ENCODE data around the gene PAFAH1B2. TPM values are rescaled to one million over a fixed set of nuclear protein-coding genes. Genes with fewer than 3 reads are reported as not detected.
"Not testable (repeated sequence)": the region's sequence is repeated elsewhere in the genome, so short reads cannot be mapped to it uniquely, and the experiment has no call there.

PAFAH1B2 gene
- total and polyA plus RNA-seq, 2 experiments from 2014 or later = 25.8 to 58.7 TPM

GRCh38 chr11:117122556-117122955 is 21.5 kb upstream of the PAFAH1B2 start:
- no peak for DNase-seq (ENCODE audit: low read depth in 1 of 2, low spot score in 1 of 2)
- Histone ChIP-seq H3K4me3 (no peak overlapping the region), H3K4me1 (ENCODE audit: low read depth) (no peaks in the 10 kb centered on the region), H3K27ac (no peak overlapping the region), H3K27me3 (peaks cover 3% of the 10 kb centered on the region), H3K9me3 (ENCODE audit: low read depth) (no peaks in the 10 kb centered on the region), H3K36me3 (no peaks in the 10 kb centered on the region)
- no peak for TF ChIP-seq CTCF (IDR thresholded peaks at IDR 0.05; ENCODE audit: low read depth, low read length)

- Histone ChIP-seq H3K27ac (no peak overlapping the region), H3K9me3 (ENCODE audit: low read depth) (no peaks in the 10 kb centered on the region), H3K4me3 (no peak overlapping the region), H3K4me1 (ENCODE audit: low read depth) (no peaks in the 10 kb centered on the region), H3K27me3 (peaks cover 3% of the 10 kb centered on the region), H3K36me3 (no peaks in the 10 kb centered on the region)
- no peak for DNase-seq (ENCODE audit: low read depth in 1 of 2, low spot score in 1 of 2)
- no peak for TF ChIP-seq CTCF (IDR thresholded peaks at IDR 0.05; ENCODE audit: low read depth, low read length)
Measured at GRCh38 chr11:117126223-117126965, 17.7 kb upstream of the PAFAH1B2 start.

GRCh38 chr11:117127171-117127901 is 16.8 kb upstream of the PAFAH1B2 start:
- no peak for DNase-seq (ENCODE audit: low read depth in 1 of 2, low spot score in 1 of 2)
- H3K9me3 ChIP-seq (ENCODE audit: low read depth) = no peaks in the 10 kb centered on the region
- H3K4me1 ChIP-seq (ENCODE audit: low read depth) = no peaks in the 10 kb centered on the region
- no peak overlapping the region for H3K27ac ChIP-seq
- no peak overlapping the region for H3K4me3 ChIP-seq
- peaks cover 3% of the 10 kb centered on the region for H3K27me3 ChIP-seq
- H3K36me3 ChIP-seq = no peaks in the 10 kb centered on the region
- no peak for TF ChIP-seq CTCF (IDR thresholded peaks at IDR 0.05; ENCODE audit: low read depth, low read length)

- H3K27ac ChIP-seq = no peak overlapping the region
- H3K27me3 ChIP-seq = peaks cover 3% of the 10 kb centered on the region
- H3K36me3 ChIP-seq = no peaks in the 10 kb centered on the region
- TF ChIP-seq CTCF (IDR thresholded peaks at IDR 0.05; ENCODE audit: low read depth, low read length) = no peak
- no peaks in the 10 kb centered on the region for H3K9me3 ChIP-seq (ENCODE audit: low read depth)
- H3K4me3 ChIP-seq = no peak overlapping the region
- no peak for DNase-seq (ENCODE audit: low read depth in 1 of 2, low spot score in 1 of 2)
- H3K4me1 ChIP-seq (ENCODE audit: low read depth) = no peaks in the 10 kb centered on the region
Measured at GRCh38 chr11:117128289-117128688, 15.8 kb upstream of the PAFAH1B2 start.

- H3K9me3 ChIP-seq (ENCODE audit: low read depth); H3K4me1 ChIP-seq (ENCODE audit: low read depth); H3K27me3 ChIP-seq; H3K27ac ChIP-seq; DNase-seq (ENCODE audit: low read depth in 1 of 2, low spot score in 1 of 2); H3K36me3 ChIP-seq; H3K4me3 ChIP-seq: not testable (repeated sequence)
Measured at GRCh38 chr11:117130396-117130795, 13.7 kb upstream of the PAFAH1B2 start.

GRCh38 chr11:117130879-117131278 is 13.2 kb upstream of the PAFAH1B2 start:
- H3K4me3 ChIP-seq = no peak overlapping the region
- H3K27ac ChIP-seq = no peak overlapping the region
- no peaks in the 10 kb centered on the region for H3K4me1 ChIP-seq (ENCODE audit: low read depth)
- TF ChIP-seq CTCF (IDR thresholded peaks at IDR 0.05; ENCODE audit: low read depth, low read length) = no peak
- DNase-seq (ENCODE audit: low read depth in 1 of 2, low spot score in 1 of 2) = no peak
- H3K9me3 ChIP-seq (ENCODE audit: low read depth) = no peaks in the 10 kb centered on the region
- H3K36me3 ChIP-seq = no peaks in the 10 kb centered on the region
- H3K27me3 ChIP-seq = peaks cover 3% of the 10 kb centered on the region

All from cardiac muscle cell (in vitro differentiated cells and primary cell).